Measurements from ENCODE around the gene KLK1.

- TF ChIP-seq THYN1 (CRISPR knock-in tag; IDR thresholded peaks at IDR 0.05; ENCODE audit: borderline replicate concordance, low read depth) (no peak), FIP1L1 (IDR thresholded peaks at IDR 0.05; ENCODE audit: borderline replicate concordance, insufficient read depth, low read depth, low read length) (no peak)
- TF ChIP-seq, protein P1, sequence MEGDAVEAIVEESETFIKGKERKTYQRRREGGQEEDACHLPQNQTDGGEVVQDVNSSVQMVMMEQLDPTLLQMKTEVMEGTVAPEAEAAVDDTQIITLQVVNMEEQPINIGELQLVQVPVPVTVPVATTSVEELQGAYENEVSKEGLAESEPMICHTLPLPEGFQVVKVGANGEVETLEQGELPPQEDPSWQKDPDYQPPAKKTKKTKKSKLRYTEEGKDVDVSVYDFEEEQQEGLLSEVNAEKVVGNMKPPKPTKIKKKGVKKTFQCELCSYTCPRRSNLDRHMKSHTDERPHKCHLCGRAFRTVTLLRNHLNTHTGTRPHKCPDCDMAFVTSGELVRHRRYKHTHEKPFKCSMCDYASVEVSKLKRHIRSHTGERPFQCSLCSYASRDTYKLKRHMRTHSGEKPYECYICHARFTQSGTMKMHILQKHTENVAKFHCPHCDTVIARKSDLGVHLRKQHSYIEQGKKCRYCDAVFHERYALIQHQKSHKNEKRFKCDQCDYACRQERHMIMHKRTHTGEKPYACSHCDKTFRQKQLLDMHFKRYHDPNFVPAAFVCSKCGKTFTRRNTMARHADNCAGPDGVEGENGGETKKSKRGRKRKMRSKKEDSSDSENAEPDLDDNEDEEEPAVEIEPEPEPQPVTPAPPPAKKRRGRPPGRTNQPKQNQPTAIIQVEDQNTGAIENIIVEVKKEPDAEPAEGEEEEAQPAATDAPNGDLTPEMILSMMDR (CRISPR knock-in tag; IDR thresholded peaks at IDR 0.05): no peak
Measured at GRCh38 chr19:50837300-50837699, 13.7 kb upstream of the KLK1 start.

Data from HepG2 (cell line).